AG04449 (cell line): Measurements from ENCODE around the gene FGF19.

ENCODE experiments used
- CTCF ChIA-PET: fragments of 350-600 bp; formaldehyde crosslinking; extraction: SDS; loops from one replicate; lab custom pipeline; 2021; ENCODE audit warnings: antibody characterized with exemption; lab: Yijun Ruan, JAX
- POLR2A ChIA-PET: fragments of 400-600, 350-600 bp; formaldehyde crosslinking; extraction: SDS; loops from one replicate; lab custom pipeline; 2020; ENCODE audit warnings: antibody characterized with exemption, inconsistent platforms; lab: Yijun Ruan, JAX
- DNase-seq: peaks from one replicate; pipeline ENCODE4 v3.0.0-alpha.2; 2010; ENCODE audit warnings: low read depth, low spot score
- H3K4me3 ChIP-seq: 2 replicates; pipeline ENCODE4 v1.5.1; 2011; ENCODE audit warnings: low read depth, mild to moderate bottlenecking, control low read depth, low read length
- TF ChIP-seq, protein P1 (sequence below): IDR thresholded peaks from one replicate; pipeline ENCODE4 v1.5.1; 2011; ENCODE audit warnings: mild to moderate bottlenecking, moderate library complexity, low read length, control low read depth, inconsistent platforms; ENCODE audit not compliant: insufficient read depth; ENCODE audit errors: missing control alignments

The FGF19 gene

DNA sequence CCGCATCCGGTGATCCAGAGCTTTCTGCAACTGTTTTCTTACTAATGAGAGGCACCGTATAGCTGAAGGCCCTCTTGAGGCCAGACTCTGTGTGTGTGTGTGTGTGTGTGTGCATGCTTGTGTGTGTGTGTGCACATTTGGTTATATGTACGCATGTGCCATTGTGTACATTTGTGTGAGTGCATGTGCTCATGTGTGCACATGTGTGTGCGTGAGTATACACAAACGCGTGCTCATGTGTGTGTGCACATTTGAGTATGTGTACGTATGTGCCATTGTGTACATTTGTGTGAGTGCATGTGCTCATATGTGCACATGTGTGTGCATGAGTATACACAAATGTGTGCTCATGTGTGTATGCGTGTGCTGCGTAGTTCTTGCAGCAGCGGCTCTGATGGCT is 12.3 kb upstream of the FGF19 start:
- ChIA-PET POLR2A (interaction anchor here (0.8 kb wide), 1 partner anchor 9 kb away, joined by 3 read pairs; no protein-coding TSS in a partner anchor), CTCF (interaction anchor here (1.0 to 2.4 kb wide), 4 partner anchors 11 to 173 kb away, joined by 3 to 12 read pairs (median 4); partner anchors contain the start of gene FGF19)
- TF ChIP-seq, protein P1, sequence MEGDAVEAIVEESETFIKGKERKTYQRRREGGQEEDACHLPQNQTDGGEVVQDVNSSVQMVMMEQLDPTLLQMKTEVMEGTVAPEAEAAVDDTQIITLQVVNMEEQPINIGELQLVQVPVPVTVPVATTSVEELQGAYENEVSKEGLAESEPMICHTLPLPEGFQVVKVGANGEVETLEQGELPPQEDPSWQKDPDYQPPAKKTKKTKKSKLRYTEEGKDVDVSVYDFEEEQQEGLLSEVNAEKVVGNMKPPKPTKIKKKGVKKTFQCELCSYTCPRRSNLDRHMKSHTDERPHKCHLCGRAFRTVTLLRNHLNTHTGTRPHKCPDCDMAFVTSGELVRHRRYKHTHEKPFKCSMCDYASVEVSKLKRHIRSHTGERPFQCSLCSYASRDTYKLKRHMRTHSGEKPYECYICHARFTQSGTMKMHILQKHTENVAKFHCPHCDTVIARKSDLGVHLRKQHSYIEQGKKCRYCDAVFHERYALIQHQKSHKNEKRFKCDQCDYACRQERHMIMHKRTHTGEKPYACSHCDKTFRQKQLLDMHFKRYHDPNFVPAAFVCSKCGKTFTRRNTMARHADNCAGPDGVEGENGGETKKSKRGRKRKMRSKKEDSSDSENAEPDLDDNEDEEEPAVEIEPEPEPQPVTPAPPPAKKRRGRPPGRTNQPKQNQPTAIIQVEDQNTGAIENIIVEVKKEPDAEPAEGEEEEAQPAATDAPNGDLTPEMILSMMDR: no peak
- no peak for DNase-seq
- H3K4me3 ChIP-seq: no peak overlapping the region

DNA sequence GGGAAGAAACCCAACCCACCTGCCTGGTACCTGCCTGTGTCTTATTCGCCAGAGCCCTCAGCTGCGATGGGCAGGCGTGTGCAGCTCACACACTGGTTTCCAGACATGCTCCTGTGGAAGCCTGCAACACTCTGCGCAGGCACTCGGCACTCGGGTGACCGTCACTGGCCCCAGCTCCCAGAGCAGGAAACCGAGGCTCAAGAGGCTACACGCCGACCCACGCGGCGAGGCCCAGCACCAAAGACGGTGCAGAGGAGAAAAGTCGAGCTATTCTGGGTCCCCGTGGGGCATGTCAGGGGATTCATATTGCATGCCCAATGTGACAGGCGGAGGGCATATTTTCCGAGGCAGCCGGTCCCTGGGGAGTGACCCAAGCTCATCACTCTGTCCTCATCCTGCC is 11.6 kb upstream of the FGF19 start:
- ChIA-PET POLR2A (interaction anchor here (0.8 kb wide), 1 partner anchor 8 kb away, joined by 3 read pairs; no protein-coding TSS in a partner anchor), CTCF (interaction anchor here (1.0 to 2.4 kb wide), 3 partner anchors 11 to 174 kb away, joined by 3 to 12 read pairs (median 3); partner anchors contain the start of gene FGF19)
- TF ChIP-seq, protein P1: no peak
- DNase-seq: no peak
- no peak overlapping the region for H3K4me3 ChIP-seq

- TF ChIP-seq, protein P1: no peak
- ChIA-PET POLR2A (no interaction called here), CTCF (interaction anchor here (0.7 kb wide), 1 partner anchor 197 kb away, joined by 3 read pairs; no protein-coding TSS in a partner anchor)
- no peak for DNase-seq
- H3K4me3 ChIP-seq: no peak overlapping the region
Observed at GRCh38 chr11:69711822-69712801, 8.3 kb upstream of the FGF19 start.

GRCh38 chr11:69708736-69709401 is 5.0 kb upstream of the FGF19 start:
- ChIA-PET POLR2A (no interaction called here), CTCF (interaction anchor here (0.9 to 2.6 kb wide), 4 partner anchors 10 to 182 kb away, joined by 3 to 9 read pairs (median 6); no protein-coding TSS in a partner anchor)
- DNase-seq: no peak
- H3K4me3 ChIP-seq: no peak overlapping the region
- TF ChIP-seq, protein P1: no peak

GRCh38 chr11:69707176-69707575 is 3.4 kb upstream of the FGF19 start:
- no peak overlapping the region for H3K4me3 ChIP-seq
- ChIA-PET CTCF (interaction anchor here (1.5 to 2.6 kb wide), 2 partner anchors 181 to 184 kb away, joined by 3 to 9 read pairs; no protein-coding TSS in a partner anchor), POLR2A (interaction anchor here (0.8 kb wide), 1 partner anchor 9 kb away, joined by 3 read pairs; no protein-coding TSS in a partner anchor)
- TF ChIP-seq, protein P1: no peak
- DNase-seq: no peak
